ENCODE results near the gene FAF2. TPM values are rescaled to one million over a fixed set of nuclear protein-coding genes. Genes with fewer than 3 reads are reported as not detected.
A peak's percentile ranks its signal among the peaks of the same experiment; 100 is the strongest.

The FAF2 gene
- total RNA-seq, 1 donor from 2014 or later = 37.9 TPM

DNA sequence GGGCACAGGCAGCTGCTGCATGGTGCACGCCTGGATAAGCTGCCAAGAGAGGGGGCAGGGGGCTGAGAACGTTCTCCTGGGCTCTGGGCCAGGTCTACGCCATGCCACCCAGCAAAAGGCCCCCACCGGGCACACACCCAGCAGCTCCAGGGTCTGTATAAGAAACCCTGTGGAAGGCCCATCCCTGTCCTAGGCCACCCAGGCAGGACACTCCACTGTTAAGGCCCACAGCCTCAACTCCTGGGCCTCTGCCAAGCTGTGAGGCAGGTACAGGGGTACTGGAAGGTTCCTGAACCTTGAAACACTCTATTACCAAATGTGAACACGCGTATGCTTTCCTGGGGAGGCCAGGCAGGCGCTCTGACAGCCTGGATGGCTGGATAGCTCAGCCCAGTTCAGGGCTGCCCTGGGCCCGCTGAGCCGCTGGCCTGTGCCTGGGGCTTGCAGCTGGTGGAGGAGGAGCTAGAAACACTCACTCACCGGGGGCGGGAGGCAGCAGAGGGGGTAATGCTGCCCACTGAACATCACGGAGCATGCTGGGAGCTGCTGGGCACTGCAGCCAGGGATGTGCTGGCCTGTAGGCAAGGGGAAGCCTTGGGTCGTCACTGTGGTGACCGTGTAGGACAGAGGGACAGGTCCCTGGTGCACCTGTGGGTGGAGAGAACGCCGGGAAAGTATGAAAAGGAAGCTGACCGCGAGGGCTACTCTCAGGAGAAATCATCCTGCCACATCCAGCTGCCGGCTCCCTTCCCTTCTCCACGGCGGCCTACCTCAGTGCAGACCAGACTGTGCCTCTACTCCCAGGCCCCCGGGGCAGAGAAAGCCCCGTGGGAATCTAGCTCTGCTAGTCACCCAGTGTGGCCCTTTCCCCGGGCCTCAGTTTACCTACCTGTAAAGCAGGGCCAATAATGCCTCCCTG lies 83.1 kb downstream of the FAF2 start:
- DNase-seq (ENCODE audit: low read depth, low spot score) = no peak

DNA sequence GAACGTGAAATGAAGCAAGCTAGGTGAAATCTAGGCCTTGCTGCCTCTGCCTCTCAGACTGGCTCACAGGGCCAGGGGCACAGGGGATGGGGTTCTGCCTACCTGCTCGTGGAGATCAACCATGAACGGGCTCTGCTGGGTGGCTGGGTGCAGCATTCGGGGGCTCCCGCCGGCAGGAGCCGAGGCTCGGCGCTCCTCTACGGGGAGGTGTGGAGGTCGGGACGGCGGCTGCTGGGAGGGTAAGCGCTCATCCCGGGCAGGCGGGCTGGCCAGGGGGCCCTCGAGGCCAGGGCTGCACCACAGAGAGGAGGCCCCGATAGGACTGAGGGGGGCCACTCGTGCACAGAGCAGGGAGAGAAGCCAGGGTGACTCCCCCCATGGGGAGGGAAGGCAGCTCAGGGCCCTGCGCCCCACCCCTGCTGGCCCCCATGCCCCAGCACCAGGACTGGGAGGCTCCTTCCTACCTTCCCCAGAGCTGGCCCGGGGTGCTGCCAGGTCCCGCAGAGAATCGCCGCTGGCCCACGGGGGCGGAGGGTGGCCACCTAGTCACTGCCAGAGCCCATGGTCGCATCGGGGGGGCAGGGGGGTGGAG lies 83.8 kb downstream of the FAF2 start:
- no peak for DNase-seq (ENCODE audit: low read depth, low spot score)

DNA sequence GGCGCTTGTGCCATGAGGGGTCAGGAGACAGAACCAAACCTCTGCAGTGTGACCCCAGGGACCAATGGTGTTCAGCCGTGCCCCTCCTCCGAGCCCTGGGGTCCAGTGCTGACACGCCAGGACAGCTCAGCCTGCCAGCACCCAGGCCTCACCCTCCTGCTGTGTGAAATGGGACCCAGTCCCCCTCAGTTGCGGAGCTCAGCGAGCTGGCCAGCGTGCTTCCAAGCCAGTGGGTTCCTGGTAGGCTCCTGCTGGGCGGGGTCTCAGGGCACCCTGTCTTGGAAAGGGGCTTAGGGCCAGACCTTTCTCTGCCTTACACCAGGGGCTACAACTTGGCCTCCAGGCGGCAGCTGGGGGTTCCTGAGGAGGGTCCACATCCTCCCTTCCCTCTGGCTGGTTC lies 84.6 kb downstream of the FAF2 start:
- DNase-seq (ENCODE audit: low read depth, low spot score) = no peak

GRCh38 chr5:176533390-176533789 lies 85.2 kb downstream of the FAF2 start:
- DNase-seq (ENCODE audit: low read depth, low spot score) = no peak

DNA sequence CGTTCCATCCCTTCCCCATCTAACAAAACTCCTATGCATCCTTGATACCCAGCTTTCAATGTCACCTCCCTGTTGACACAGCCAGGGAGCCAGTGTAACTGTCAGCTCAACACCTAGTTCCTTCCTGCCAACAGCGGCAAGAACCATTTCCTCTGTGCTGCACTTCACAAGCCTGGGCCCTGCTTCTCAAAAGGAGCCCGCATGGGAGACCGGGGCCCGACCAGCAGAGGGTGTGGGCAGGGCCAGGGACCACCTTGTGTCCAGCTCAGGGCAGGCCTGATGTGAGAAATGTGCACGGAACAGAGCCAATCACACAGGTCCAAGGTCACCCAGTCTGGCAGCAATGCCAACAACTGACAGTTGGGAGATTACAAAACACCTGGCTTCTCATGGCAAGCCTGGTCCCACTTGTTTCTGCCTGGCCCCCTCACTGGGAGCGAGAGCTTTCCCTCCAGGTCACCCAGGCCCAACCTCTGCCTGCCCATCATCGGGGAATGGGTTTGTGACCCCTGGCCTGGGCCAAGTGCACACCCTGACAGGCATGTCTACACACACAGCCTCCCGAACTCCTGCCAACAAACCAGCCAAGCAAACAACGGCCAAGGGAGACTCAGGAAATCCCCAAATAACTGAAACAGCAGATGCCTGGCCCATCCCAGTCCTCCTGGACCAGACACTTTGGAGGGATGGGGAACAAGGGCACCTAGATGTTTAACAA lies 85.9 kb downstream of the FAF2 start:
- no peak for DNase-seq (ENCODE audit: low read depth, low spot score)

- DNase-seq (ENCODE audit: low read depth, low spot score) = no peak
Observed at GRCh38 chr5:176534640-176535039, 86.5 kb downstream of the FAF2 start.

GRCh38 chr5:176535101-176535663 lies 87.0 kb downstream of the FAF2 start:
- no peak for DNase-seq (ENCODE audit: low read depth, low spot score)

DNA sequence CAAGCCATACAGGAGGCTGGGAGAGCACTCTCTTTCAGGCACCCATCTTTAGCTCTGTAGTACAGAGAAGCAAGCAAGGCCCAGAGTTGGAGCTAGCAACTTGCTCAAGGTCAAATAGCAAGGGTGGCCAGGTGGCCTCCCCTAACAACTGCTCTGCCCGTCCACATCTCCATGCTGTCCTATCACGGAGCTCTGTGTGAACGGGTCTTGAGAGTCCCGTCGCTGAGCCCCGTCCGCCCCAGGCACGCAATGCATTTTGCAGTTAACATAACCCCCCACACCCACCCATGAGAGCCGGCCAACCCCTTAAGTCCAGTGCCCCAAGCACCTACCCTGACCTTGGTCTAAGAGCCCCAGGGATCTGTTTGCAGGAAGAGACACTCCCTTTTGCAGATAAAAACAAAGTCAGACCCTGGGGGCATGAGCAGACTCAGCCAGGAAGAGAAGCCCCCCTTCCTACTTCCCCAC lies 87.5 kb downstream of the FAF2 start:
- DNase-seq (ENCODE audit: low read depth, low spot score) = no peak

GRCh38 chr5:176536132-176536901 lies 88.1 kb downstream of the FAF2 start:
- DNase-seq (ENCODE audit: low read depth, low spot score) = peak; percentile 52

- DNase-seq (ENCODE audit: low read depth, low spot score) = peak; percentile 93
Observed at GRCh38 chr5:176536902-176537553, 88.8 kb downstream of the FAF2 start, which contains the start of gene RNF44. Gene RNF44 (minus strand): TSS chr5:176537402. CDS start chr5:176532472, 4,930 bp downstream.

- peak; percentile 99 for DNase-seq (ENCODE audit: low read depth, low spot score)
Observed at GRCh38 chr5:176537554-176538229, 89.5 kb downstream of the FAF2 start.

DNA sequence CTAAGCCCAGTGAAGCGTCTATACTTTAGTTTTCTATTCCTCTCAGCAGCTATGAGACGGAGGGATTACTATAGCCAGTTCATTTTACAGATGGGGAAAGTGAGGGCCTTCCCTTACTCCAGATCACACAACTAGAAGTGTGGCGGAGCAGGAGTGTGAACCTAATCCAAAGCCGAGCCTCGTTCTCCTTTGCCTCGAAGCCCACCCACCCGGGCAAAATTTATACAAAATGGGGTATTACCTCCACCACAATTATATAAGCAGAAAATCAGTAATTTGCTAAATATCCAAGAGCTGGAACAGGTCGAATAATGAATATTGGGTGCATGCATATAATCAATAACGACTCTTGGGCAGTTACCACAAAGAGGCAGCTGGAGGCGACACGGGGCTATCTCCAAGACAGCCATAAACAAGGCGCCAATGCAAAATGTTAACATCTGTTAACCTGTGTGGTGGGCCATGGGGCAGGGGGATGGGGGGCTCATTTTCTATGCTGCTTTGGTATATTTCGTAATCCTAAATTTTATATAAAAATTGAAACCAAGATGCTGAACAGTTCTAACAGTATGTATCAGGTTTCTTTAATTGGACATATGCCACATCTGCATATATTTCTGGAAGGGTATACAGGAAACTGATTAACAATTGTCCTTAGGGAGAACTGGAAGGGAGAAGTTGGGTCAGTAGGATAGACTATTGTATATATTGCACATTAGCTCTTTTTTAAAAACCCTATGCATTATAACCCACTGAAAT lies 90.2 kb downstream of the FAF2 start:
- DNase-seq (ENCODE audit: low read depth, low spot score) = no peak

- no peak for DNase-seq (ENCODE audit: low read depth, low spot score)
Observed at GRCh38 chr5:176538989-176539384, 90.8 kb downstream of the FAF2 start.

DNA sequence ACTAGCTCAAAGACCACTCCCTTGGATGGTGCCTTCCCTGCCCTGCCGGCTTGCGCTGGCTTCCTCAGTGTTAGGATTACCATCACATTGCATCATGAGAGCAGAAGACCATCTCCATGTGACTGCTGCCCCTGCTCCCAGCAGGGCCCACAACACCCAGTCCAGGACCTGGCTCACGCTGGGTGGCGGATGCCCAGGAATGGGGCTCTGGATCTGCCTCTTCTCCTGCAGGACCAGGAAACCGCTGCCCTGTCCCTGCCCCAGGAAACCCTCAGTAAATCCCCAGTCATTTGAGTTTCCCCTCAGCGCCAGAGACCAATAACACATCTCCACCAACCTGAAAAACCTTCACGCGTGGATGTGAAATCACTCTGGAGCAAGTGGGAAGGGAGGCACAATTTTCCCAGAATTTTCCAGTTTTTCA lies 92.3 kb downstream of the FAF2 start:
- no peak for DNase-seq (ENCODE audit: low read depth, low spot score)

DNA sequence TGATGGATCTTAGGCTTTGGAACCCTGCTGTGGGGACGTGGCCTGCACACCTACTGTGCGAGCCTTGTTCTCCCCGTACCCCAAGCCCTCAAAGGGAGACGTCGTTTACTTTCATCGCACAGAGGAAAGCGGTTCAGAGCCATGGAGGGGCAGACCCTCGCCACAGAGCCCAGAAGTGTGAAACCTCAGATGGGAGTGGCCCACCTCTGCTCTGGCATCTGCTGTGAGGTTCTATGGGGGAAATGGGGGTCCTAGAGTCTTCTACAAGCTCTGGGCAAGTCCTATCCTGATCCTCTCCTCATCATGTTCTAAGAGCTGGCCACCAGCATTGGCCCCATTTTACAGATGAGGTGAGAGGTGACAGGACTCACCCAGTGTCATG lies 92.8 kb downstream of the FAF2 start:
- no peak for DNase-seq (ENCODE audit: low read depth, low spot score)

DNA sequence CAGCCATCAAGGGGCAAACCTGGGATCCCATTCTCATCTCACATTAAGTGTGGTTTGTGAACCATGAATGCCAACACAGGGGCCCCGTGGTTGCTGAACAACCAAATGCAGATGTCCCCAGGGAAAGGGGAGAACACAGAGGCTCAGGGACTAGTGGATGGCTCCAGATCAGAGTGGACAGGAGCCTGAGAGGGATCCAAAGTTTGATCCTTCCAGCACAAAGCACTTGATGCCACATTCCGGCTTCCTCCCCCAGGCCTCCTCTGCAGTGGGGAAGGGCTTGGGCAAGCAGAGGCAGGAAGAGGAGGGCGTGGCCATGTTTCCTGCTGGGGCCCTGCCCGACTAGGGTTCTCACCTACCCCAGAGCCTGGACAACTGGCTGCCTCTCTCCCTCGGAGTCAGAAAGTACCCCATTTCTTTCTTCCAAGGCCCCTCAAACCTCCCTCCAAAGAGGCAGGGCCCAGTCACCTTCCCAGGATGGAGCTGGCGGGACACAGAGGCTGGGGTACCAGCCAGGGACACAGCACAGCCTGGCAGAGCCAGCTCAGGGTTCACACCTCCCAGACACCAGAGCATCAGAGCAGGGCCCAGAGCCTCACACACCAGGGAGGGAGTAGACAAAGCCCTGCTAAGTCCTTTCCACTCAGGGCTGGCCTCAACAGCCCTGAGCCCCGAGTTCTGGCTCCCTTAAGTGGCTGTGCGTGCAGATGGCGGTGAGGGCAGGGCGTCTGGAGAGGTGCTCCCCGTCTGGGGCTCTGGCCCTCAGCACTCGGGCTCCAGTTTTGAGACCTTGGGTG lies 93.4 kb downstream of the FAF2 start:
- no peak for DNase-seq (ENCODE audit: low read depth, low spot score)

DNA sequence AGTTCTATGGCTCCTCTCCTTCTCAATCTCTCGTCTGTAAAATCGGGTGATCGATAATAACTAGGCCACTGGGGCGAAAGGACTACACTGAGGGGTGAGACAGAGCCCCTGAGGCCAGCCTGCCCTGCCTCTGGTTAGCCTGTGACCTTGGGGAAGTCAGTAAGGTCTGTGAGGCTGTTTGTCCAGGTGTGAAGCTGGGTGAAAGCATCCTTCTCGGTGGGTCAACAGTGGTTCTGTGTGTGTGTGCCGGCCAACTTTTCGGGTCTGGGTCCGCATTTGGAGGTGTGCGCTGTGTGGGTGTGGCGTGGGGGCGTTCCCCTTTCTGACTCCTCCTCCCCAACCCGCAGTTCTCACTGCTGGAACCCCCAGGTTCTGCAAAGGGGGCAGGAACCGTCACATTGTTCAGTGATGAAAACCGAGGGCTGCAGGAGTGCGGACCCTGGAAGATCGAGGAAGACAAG lies 94.0 kb downstream of the FAF2 start:
- DNase-seq (ENCODE audit: low read depth, low spot score) = no peak
